WTC11 (cell line): ENCODE data around the gene PPP2R2C.

Experiments
- ATF6 ChIP-seq: sonication (generic); formaldehyde crosslinking; IDR thresholded peaks from 2 replicates; pipeline ENCODE4 v1.8.1; 2023; ENCODE audit warnings: mild to moderate bottlenecking, missing genetic modification reagents
- CBFB ChIP-seq: sonication (generic); formaldehyde crosslinking; IDR thresholded peaks from 2 replicates; pipeline ENCODE4 v1.8.1; 2022; ENCODE audit warnings: mild to moderate bottlenecking, low read depth, missing genetic modification reagents
- ELF4 ChIP-seq: sonication (generic); formaldehyde crosslinking; IDR thresholded peaks from 2 replicates; pipeline ENCODE4 v1.8.1; 2022; ENCODE audit warnings: low read depth, mild to moderate bottlenecking, moderate library complexity, missing genetic modification reagents
- FOXK1 ChIP-seq: sonication (generic); formaldehyde crosslinking; IDR thresholded peaks from 2 replicates; pipeline ENCODE4 v1.8.0; 2022; ENCODE audit warnings: mild to moderate bottlenecking, moderate library complexity, missing genetic modification reagents
- FOXP1 ChIP-seq: sonication (generic); formaldehyde crosslinking; IDR thresholded peaks from 2 replicates; pipeline ENCODE4 v1.8.0; 2022; ENCODE audit warnings: missing genetic modification reagents, mild to moderate bottlenecking, moderate library complexity, borderline replicate concordance
- RELA ChIP-seq: sonication (generic); formaldehyde crosslinking; IDR thresholded peaks from 2 replicates; pipeline ENCODE4 v1.8.1; 2022; ENCODE audit warnings: missing genetic modification reagents, mild to moderate bottlenecking, borderline replicate concordance
- STAT6 ChIP-seq: sonication (generic); formaldehyde crosslinking; conservative IDR thresholded peaks from 2 replicates; pipeline ENCODE4 v1.8.1; 2023; ENCODE audit warnings: mild to moderate bottlenecking, low read depth, missing genetic modification reagents, moderate library complexity
- USF1 ChIP-seq: sonication (generic); formaldehyde crosslinking; IDR thresholded peaks from 2 replicates; pipeline ENCODE4 v1.8.0; 2022; ENCODE audit warnings: mild to moderate bottlenecking, missing genetic modification reagents
- ZSCAN18 ChIP-seq: fragments of 250-450 bp; sonication (Bioruptor Pico); IDR thresholded peaks from 2 replicates; pipeline ENCODE4 v2.1.2; 2022; ENCODE audit warnings: mild to moderate bottlenecking, moderate library complexity
- TF ChIP-seq, protein P1 (sequence below): fragments of 200-600 bp; IDR thresholded peaks from 2 replicates; pipeline ENCODE4 v1.8.0; 2022; ENCODE audit warnings: antibody characterized with exemption
- TF ChIP-seq, protein P2 (sequence below): sonication (generic); formaldehyde crosslinking; conservative IDR thresholded peaks from 2 replicates; pipeline ENCODE4 v1.8.1; 2022; ENCODE audit warnings: mild to moderate bottlenecking, missing genetic modification reagents

DNA sequence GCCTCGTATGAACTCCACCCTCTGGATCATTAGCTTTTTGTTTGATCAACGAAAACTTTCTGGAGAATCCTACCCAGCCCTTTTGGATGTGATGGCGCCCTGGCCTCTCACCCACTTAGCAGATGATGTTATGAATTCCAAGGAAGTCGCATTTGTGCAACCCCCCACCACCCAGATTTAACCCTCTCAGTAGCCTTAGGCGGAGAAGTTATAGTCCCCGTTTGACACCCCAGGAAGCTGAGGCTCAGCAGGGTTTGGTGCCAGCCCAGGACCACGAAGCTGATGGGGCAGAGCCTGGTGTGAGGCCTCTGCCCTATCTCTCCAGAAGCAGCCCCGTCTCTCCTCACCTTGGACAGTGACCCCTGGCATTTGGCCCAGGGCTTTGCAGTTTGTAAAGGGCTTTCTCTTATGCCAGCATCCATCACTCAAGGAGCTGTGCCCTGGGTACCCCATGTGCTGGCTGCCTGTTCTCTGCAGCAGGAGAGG lies 201.7 kb downstream of the PPP2R2C start:
- TF ChIP-seq RELA (CRISPR knock-in tag) (no peak), FOXP1 (CRISPR knock-in tag) (no peak), CBFB (CRISPR knock-in tag) (no peak), FOXK1 (CRISPR knock-in tag) (no peak), ZSCAN18 (CRISPR knock-in tag) (no peak), USF1 (CRISPR knock-in tag) (no peak), STAT6 (CRISPR knock-in tag) (no peak), ATF6 (CRISPR knock-in tag) (no peak), ELF4 (CRISPR knock-in tag) (no peak)
- TF ChIP-seq, protein P1, sequence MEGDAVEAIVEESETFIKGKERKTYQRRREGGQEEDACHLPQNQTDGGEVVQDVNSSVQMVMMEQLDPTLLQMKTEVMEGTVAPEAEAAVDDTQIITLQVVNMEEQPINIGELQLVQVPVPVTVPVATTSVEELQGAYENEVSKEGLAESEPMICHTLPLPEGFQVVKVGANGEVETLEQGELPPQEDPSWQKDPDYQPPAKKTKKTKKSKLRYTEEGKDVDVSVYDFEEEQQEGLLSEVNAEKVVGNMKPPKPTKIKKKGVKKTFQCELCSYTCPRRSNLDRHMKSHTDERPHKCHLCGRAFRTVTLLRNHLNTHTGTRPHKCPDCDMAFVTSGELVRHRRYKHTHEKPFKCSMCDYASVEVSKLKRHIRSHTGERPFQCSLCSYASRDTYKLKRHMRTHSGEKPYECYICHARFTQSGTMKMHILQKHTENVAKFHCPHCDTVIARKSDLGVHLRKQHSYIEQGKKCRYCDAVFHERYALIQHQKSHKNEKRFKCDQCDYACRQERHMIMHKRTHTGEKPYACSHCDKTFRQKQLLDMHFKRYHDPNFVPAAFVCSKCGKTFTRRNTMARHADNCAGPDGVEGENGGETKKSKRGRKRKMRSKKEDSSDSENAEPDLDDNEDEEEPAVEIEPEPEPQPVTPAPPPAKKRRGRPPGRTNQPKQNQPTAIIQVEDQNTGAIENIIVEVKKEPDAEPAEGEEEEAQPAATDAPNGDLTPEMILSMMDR = no peak
- TF ChIP-seq, protein P2, sequence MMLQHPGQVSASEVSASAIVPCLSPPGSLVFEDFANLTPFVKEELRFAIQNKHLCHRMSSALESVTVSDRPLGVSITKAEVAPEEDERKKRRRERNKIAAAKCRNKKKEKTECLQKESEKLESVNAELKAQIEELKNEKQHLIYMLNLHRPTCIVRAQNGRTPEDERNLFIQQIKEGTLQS (CRISPR knock-in tag) = no peak
